HCT116 (cell line): ENCODE data around the gene EPB41L5. TPM values are rescaled to one million over a fixed set of nuclear protein-coding genes. Genes with fewer than 3 reads are reported as not detected.

ENCODE experiments used
- ATAC-seq: fragments of 200-7000 bp; cut with Tn5 transposase; 2 replicates; pipeline ENCODE4 v1.9.1; 2020; ENCODE audit warnings: mild to moderate bottlenecking, moderate library complexity
- BruUV-seq: library from RNA; stranded (reverse); fragments of 400-500 nt; replicated peaks from 2 replicates; lab custom pipeline; 2021; lab: Mats Ljungman, UMichigan
- CTCF ChIA-PET: fragments of 300-600 bp; sonication (Branson Sonifier 250); formaldehyde crosslinking; loops from one replicate; lab custom pipeline; 2021; ENCODE audit warnings: antibody characterized with exemption; lab: Charles Lee
- POLR2A ChIA-PET: fragments of 300-600, 350-600 bp; sonication (Branson Sonifier 250); formaldehyde crosslinking; loops from one replicate; lab custom pipeline; 2021; ENCODE audit warnings: antibody characterized with exemption; lab: Charles Lee
- RAD21 ChIA-PET, 2 experiments: fragments of 300-600 bp; sonication (Branson Sonifier 250); formaldehyde crosslinking; loops; one replicate each; lab custom pipeline; 2023; ENCODE audit warnings: low total read pairs in 2 of 2; ENCODE audit not compliant: uncharacterized antibody in 2 of 2, unreplicated experiment in 2 of 2, low non-redundant PET in 1 of 2; lab: Charles Lee
- DNase-seq: peaks from one replicate; pipeline ENCODE4 v3.0.0-alpha.2; 2010; ENCODE audit warnings: low read depth, low spot score
- H2AFZ ChIP-seq: fragments of 200-600 bp; shearing (Covaris generic), sonication (generic); 2 replicates; pipeline ENCODE4 v1.6.1; 2017; ENCODE audit warnings: low read depth, mixed run types, mixed read lengths, antibody characterized with exemption, low read length; ENCODE audit not compliant: poor library complexity, severe bottlenecking
- H3K27ac ChIP-seq: 2 replicates; pipeline ENCODE4 v1.5.1; 2012; ENCODE audit warnings: low read depth, low read length
- H3K27me3 ChIP-seq: fragments of 200-600 bp; sonication (generic); 2 replicates; pipeline ENCODE4 v1.6.1; 2016; ENCODE audit warnings: mixed run types, low read length, mixed read lengths; ENCODE audit not compliant: insufficient read depth
- H3K36me3 ChIP-seq, 2 experiments: fragments of 200-500 bp in 1 of 2; fragments of 200-600 bp in 1 of 2; sonication (Bioruptor generic) in 1 of 2; sonication (generic) in 1 of 2; 2 replicates each; pipeline versions ENCODE4 v1.5.1 to v1.6.1; 2014 to 2016; ENCODE audit warnings: low read length in 2 of 2, inconsistent platforms in 1 of 2, mixed read lengths in 1 of 2, mixed run types in 1 of 2; ENCODE audit not compliant: insufficient read depth in 2 of 2, control insufficient read depth in 1 of 2
- H3K4me1 ChIP-seq, 2 experiments: fragments of 200-600 bp in 1 of 2; sonication (generic) in 1 of 2; 2 replicates each; pipeline versions ENCODE4 v1.5.1 to v1.6.1; 2012 to 2017; ENCODE audit warnings: low read length in 2 of 2, inconsistent platforms in 1 of 2, mild to moderate bottlenecking in 1 of 2, mixed read lengths in 1 of 2, mixed run types in 1 of 2, moderate library complexity in 1 of 2; ENCODE audit not compliant: insufficient read depth in 2 of 2, control insufficient read depth in 1 of 2
- H3K4me2 ChIP-seq: fragments of 200-600 bp; sonication (generic); 2 replicates; pipeline ENCODE4 v1.6.1; 2017; ENCODE audit warnings: mixed run types, low read length, mixed read lengths
- H3K4me3 ChIP-seq, 2 experiments: fragments of 200-600 bp in 1 of 2; sonication (generic) in 1 of 2; replicated peaks in 1 of 2; 2 replicates each; pipeline ENCODE4 v1.5.1; 2011 to 2016; ENCODE audit warnings: low read length in 2 of 2, control low read depth in 1 of 2, low read depth in 1 of 2, mild to moderate bottlenecking in 1 of 2, mixed read lengths in 1 of 2, mixed run types in 1 of 2
- H3K79me2 ChIP-seq: fragments of 200-600 bp; sonication (generic); 2 replicates; pipeline ENCODE4 v1.6.1; 2017; ENCODE audit warnings: mild to moderate bottlenecking, mixed run types, low read length, moderate library complexity, mixed read lengths; ENCODE audit not compliant: insufficient read depth
- H3K9ac ChIP-seq: fragments of 200-600 bp; sonication (generic); 2 replicates; pipeline ENCODE4 v1.6.1; 2016; ENCODE audit warnings: low read length, mixed read lengths
- H3K9me2 ChIP-seq: fragments of 200-600 bp; sonication (generic), shearing (Covaris generic); 2 replicates; pipeline ENCODE4 v1.6.1; 2017; ENCODE audit warnings: mixed run types, mild to moderate bottlenecking, moderate library complexity; ENCODE audit not compliant: insufficient read depth
- H3K9me3 ChIP-seq, 2 experiments: fragments of 200-500 bp in 1 of 2; fragments of 200-600 bp in 1 of 2; sonication (Bioruptor generic) in 1 of 2; sonication (generic) in 1 of 2; 2 replicates each; pipeline ENCODE4 v1.6.1; 2014 to 2017; ENCODE audit warnings: low read length in 2 of 2, mixed read lengths in 2 of 2, inconsistent platforms in 1 of 2, low read depth in 1 of 2, mild to moderate bottlenecking in 1 of 2, mixed run types in 1 of 2, moderate library complexity in 1 of 2; ENCODE audit not compliant: control insufficient read depth in 1 of 2, insufficient read depth in 1 of 2
- H4K20me1 ChIP-seq: fragments of 200-600 bp; sonication (generic), shearing (Covaris generic); 2 replicates; pipeline ENCODE4 v1.6.1; 2017; ENCODE audit warnings: mixed run types, mild to moderate bottlenecking, moderate library complexity; ENCODE audit not compliant: insufficient read depth
- ATF3 ChIP-seq: IDR thresholded peaks from 2 replicates; pipeline ENCODE4 v1.6.1; 2012
- CBX3 ChIP-seq: IDR thresholded peaks from 2 replicates; pipeline ENCODE4 v1.6.1; 2012; ENCODE audit warnings: low read depth
- CEBPB ChIP-seq: IDR thresholded peaks from 2 replicates; pipeline ENCODE4 v1.6.1; 2012; ENCODE audit warnings: low read depth
- CTCF ChIP-seq, 3 experiments: fragments of 200-600 bp in 1 of 3; sonication (generic) in 1 of 3; IDR thresholded peaks in 2 of 3; conservative IDR thresholded peaks in 1 of 3; 2 replicates each; pipeline ENCODE4 v1.5.1; 2012 to 2017; ENCODE audit warnings: low read depth in 2 of 3, low read length in 2 of 3, antibody characterized with exemption in 1 of 3, borderline replicate concordance in 1 of 3, control low read depth in 1 of 3, mild to moderate bottlenecking in 1 of 3, mixed read lengths in 1 of 3, mixed run types in 1 of 3, moderate library complexity in 1 of 3; ENCODE audit not compliant: insufficient read depth in 1 of 3
- EGR1 ChIP-seq: IDR thresholded peaks from 2 replicates; pipeline ENCODE4 v1.6.1; 2012; ENCODE audit warnings: low read depth
- ELF1 ChIP-seq: IDR thresholded peaks from 2 replicates; pipeline ENCODE4 v1.6.1; 2012; ENCODE audit warnings: low read depth, borderline replicate concordance
- EZH2 ChIP-seq: fragments of 200-600 bp; sonication (generic); IDR thresholded peaks from 2 replicates; pipeline ENCODE4 v1.6.1; 2017; ENCODE audit warnings: antibody characterized with exemption, mixed run types
- EZH2phosphoT487 ChIP-seq: fragments of 200-600 bp; IDR thresholded peaks from 2 replicates; pipeline ENCODE4 v1.6.1; 2018; ENCODE audit warnings: antibody characterized with exemption, borderline replicate concordance
- FOSL1 ChIP-seq: IDR thresholded peaks from 2 replicates; pipeline ENCODE4 v1.6.1; 2012; ENCODE audit warnings: low read depth
- JUND ChIP-seq: IDR thresholded peaks from 2 replicates; pipeline ENCODE4 v1.6.1; 2012
- MAX ChIP-seq: IDR thresholded peaks from 2 replicates; pipeline ENCODE4 v1.6.1; 2012
- POLR2A ChIP-seq: IDR thresholded peaks from 2 replicates; pipeline ENCODE4 v1.7.0; 2011; ENCODE audit warnings: borderline replicate concordance; ENCODE audit not compliant: insufficient read depth, insufficient read length; ENCODE audit errors: extremely low read depth
- POLR2AphosphoS5 ChIP-seq: IDR thresholded peaks from 2 replicates; pipeline ENCODE4 v1.6.1; 2011; ENCODE audit warnings: mild to moderate bottlenecking, low read depth, low read length, moderate library complexity
- RAD21 ChIP-seq: IDR thresholded peaks from 2 replicates; pipeline ENCODE4 v1.6.1; 2012; ENCODE audit warnings: low read depth, mild to moderate bottlenecking
- REST ChIP-seq: IDR thresholded peaks from 2 replicates; pipeline ENCODE4 v1.6.1; 2012; ENCODE audit warnings: low read depth
- SIN3A ChIP-seq: IDR thresholded peaks from 2 replicates; pipeline ENCODE4 v1.6.1; 2012; ENCODE audit warnings: low read depth
- SP1 ChIP-seq: IDR thresholded peaks from 2 replicates; pipeline ENCODE4 v1.6.1; 2012; ENCODE audit warnings: low read depth
- SRF ChIP-seq: IDR thresholded peaks from 2 replicates; pipeline ENCODE4 v1.6.1; 2012; ENCODE audit warnings: low read depth
- TCF7L2 ChIP-seq: IDR thresholded peaks from 2 replicates; pipeline ENCODE4 v1.7.0; 2011; ENCODE audit warnings: borderline replicate concordance, inconsistent platforms; ENCODE audit not compliant: insufficient read depth, insufficient read length; ENCODE audit errors: extremely low read depth
- YY1 ChIP-seq: IDR thresholded peaks from 2 replicates; pipeline ENCODE4 v1.6.1; 2011; ENCODE audit warnings: low read length, low read depth, moderate library complexity, mild to moderate bottlenecking; ENCODE audit not compliant: insufficient replicate concordance; ENCODE audit errors: extremely low read depth
- ZFX ChIP-seq: fragments of 450-650 bp; IDR thresholded peaks from 2 replicates; pipeline ENCODE4 v1.6.1; 2017
- ZNF274 ChIP-seq: fragments of 200-500 bp; sonication (Bioruptor generic); IDR thresholded peaks from 2 replicates; pipeline ENCODE4 v1.6.1; 2014; ENCODE audit warnings: mild to moderate bottlenecking, low read depth, low read length, inconsistent platforms
- intact Hi-C: fragments of 100-400 bp; cut with micrococcal nuclease; formaldehyde crosslinking; loops from 2 replicates; pipeline ENCODE4 v1.10.0; 2022
- total RNA-seq: library from RNA; stranded (reverse); gene quantifications from one replicate; pipeline ENCODE4 v1.2.1, GENCODE V29; 2021; ENCODE audit not compliant: unreplicated experiment

Gene EPB41L5
- total RNA-seq, 1 experiment from 2014 or later: 14.7 TPM

GRCh38 chr2:120223034-120223912 is 210.4 kb downstream of the EPB41L5 start, which contains the start of gene TMEM185B:
Gene TMEM185B, minus strand, starts transcription at chr2:120223400. Its CDS starts 424 bp downstream, at chr2:120222976.
- Histone ChIP-seq H3K4me1 (peaks cover 6 to 30% of the 10 kb centered on the region in 2 experiments; a peak in 3 of 4 replicates), H3K9me2 (no peaks in the 10 kb centered on the region), H3K9me3 (no peaks in the 10 kb centered on the region), H3K27me3 (no peaks in the 10 kb centered on the region), H3K27ac (peak within 1 kb of the TSS; percentile 85), H3K79me2 (peaks cover 21% of the 10 kb centered on the region), H2AFZ (no peak within 1 kb of the TSS), H3K4me2 (peak within 1 kb of the TSS; percentile 91), H3K36me3 (peaks cover 0 to 7% of the 10 kb centered on the region in 2 experiments; a peak in 1 of 4 replicates), H4K20me1 (no peaks in the 10 kb centered on the region), H3K4me3 (peak within 1 kb of the TSS; percentile 58 to 65), H3K9ac (peak within 1 kb of the TSS; percentile 74)
- RAD21 ChIA-PET: no interaction called here
- no TSS peak for BruUV-seq
- DNase-seq: peak; percentile 62
- CTCF ChIA-PET: interaction anchor here (1.0 kb wide), 2 partner anchors 89 to 520 kb away, joined by 3 to 7 read pairs; no protein-coding TSS in a partner anchor
- intact Hi-C loops: no loop called here
- ATAC-seq: peak; percentile 92
- POLR2A ChIA-PET: interaction anchor here (1.0 kb wide), 4 partner anchors 9 to 852 kb away, joined by 3 to 7 read pairs (median 5); partner anchors contain the start of gene RALB
- TF ChIP-seq POLR2A (peak; percentile 43), CTCF (IDR thresholded peaks at IDR 0.05 in 2 of 3, conservative IDR thresholded peaks at IDR 0.05 in 1 of 3; ENCODE audit: borderline replicate concordance in 1 of 3, insufficient read depth in 1 of 3, low read depth in 2 of 3, low read length in 2 of 3) (peak in 2 of 3 experiments; percentile 43 to 52; a peak in 4 of 6 replicates), EZH2phosphoT487 (no peak), ATF3 (no peak), POLR2AphosphoS5 (peak; percentile 78), ZNF274 (no peak), CEBPB (no peak), SRF (no peak), EZH2 (no peak), ZFX (peak; percentile 81), SP1 (no peak; the same call in 1 of the 2 replicates), TCF7L2 (peak; percentile 73), MAX (peak; percentile 98), SIN3A (peak; percentile 55; the same call in 1 of the 2 replicates), FOSL1 (no peak), ELF1 (no peak), EGR1 (peak; percentile 86), CBX3 (peak; percentile 87), YY1 (peak; percentile 60), REST (no peak), JUND (no peak), RAD21 (peak; percentile 45)
